DOHH2 (cell line): ENCODE results near the gene ZMYM1.

Source experiments
- CTCF ChIP-seq: fragments of 200-600 bp; sonication (generic); IDR thresholded peaks from one replicate; pipeline ENCODE4 v1.5.1; 2014; ENCODE audit warnings: antibody characterized with exemption, mild to moderate bottlenecking, low read depth, low read length; ENCODE audit not compliant: poor library complexity, severe bottlenecking
- EZH2phosphoT487 ChIP-seq: fragments of 200-600 bp; sonication (generic); IDR thresholded peaks from 2 replicates; pipeline ENCODE4 v1.6.1; 2017; ENCODE audit warnings: borderline replicate concordance, mild to moderate bottlenecking, antibody characterized with exemption, low read length, moderate library complexity, mixed read lengths

- TF ChIP-seq CTCF, result no peak
- no peak for TF ChIP-seq EZH2phosphoT487
Observed at GRCh38 chr1:35062518-35063196, 16.5 kb upstream of the ZMYM1 start.
